Coronary artery (tissue), 2 donors: ENCODE results near the gene WASF2.
A peak's percentile ranks its signal among the peaks of the same experiment; 100 is the strongest.

Experiments
- DNase-seq: peaks from one replicate; pipeline ENCODE4 v3.0.0-alpha.2; 2017; ENCODE audit warnings: low spot score
- H3K27ac ChIP-seq, 2 donors: fragments of 200-600 bp; sonication (generic); one replicate each; pipeline ENCODE4 v1.5.1; 2016 to 2019
- H3K4me3 ChIP-seq: fragments of 200-600 bp; sonication (generic); 2 replicates; pipeline ENCODE4 v1.5.1; 2016; ENCODE audit warnings: mild to moderate bottlenecking, moderate library complexity
- CTCF ChIP-seq: fragments of 200-600 bp; sonication (generic); IDR thresholded peaks from one replicate; pipeline ENCODE4 v1.5.1; 2019; ENCODE audit warnings: antibody characterized with exemption

WASF2 gene

GRCh38 chr1:27358928-27359313 lies 131.0 kb downstream of the WASF2 start:
- DNase-seq, result no peak

GRCh38 chr1:27358038-27358927 lies 131.7 kb downstream of the WASF2 start:
- H3K4me3 ChIP-seq, result no peak overlapping the region
- TF ChIP-seq CTCF, result no peak
- no peak for DNase-seq
- H3K27ac ChIP-seq, result no peak overlapping the region

More at GRCh38 chr1:27358928-27359313, 131.0 kb downstream of the WASF2 start:
- TF ChIP-seq CTCF, result no peak
- no peak overlapping the region for H3K4me3 ChIP-seq
- H3K27ac ChIP-seq, result no peak overlapping the region

- no peak overlapping the region for H3K4me3 ChIP-seq
- peak; percentile 94 for TF ChIP-seq CTCF
- H3K27ac ChIP-seq, result peak overlapping the region in 1 of 2 donors; percentile 16
- DNase-seq, result no peak
Measured at GRCh38 chr1:27357281-27358037, 132.5 kb downstream of the WASF2 start.

- no peak for DNase-seq
- no peak overlapping the region for H3K4me3 ChIP-seq
- no peak for TF ChIP-seq CTCF
- H3K27ac ChIP-seq, result peak overlapping the region in 1 of 2 donors; percentile 16
Measured at GRCh38 chr1:27356619-27357280, 133.2 kb downstream of the WASF2 start.

- DNase-seq, result no peak
- Histone ChIP-seq H3K4me3 (no peak overlapping the region), H3K27ac (no peak overlapping the region)
- no peak for TF ChIP-seq CTCF
Measured at GRCh38 chr1:27356277-27356618, 133.7 kb downstream of the WASF2 start.

GRCh38 chr1:27355683-27356082 lies 134.3 kb downstream of the WASF2 start:
- DNase-seq, result no peak
- no peak overlapping the region for H3K4me3 ChIP-seq
- no peak overlapping the region for H3K27ac ChIP-seq
- TF ChIP-seq CTCF, result no peak
